HepG2 (cell line): Measurements from ENCODE around the gene NPAS2. TPM values are rescaled to one million over a fixed set of nuclear protein-coding genes. Genes with fewer than 3 reads are reported as not detected.

Experiments used
- ATAC-seq: fragments of 200-7000 bp; cut with Tn5 transposase; 3 replicates; pipeline ENCODE4 v1.9.1; 2020; ENCODE audit warnings: mild to moderate bottlenecking, moderate library complexity
- BruUV-seq: library from RNA; stranded (reverse); fragments of 400-500 nt; replicated peaks from 2 replicates; lab custom pipeline; 2021; lab: Mats Ljungman, UMichigan
- CTCF ChIA-PET: fragments of 300-600 bp; formaldehyde crosslinking; extraction: SDS; loops from one replicate; lab custom pipeline; 2021; ENCODE audit warnings: low total read pairs, inconsistent platforms, low intra/inter-chr PET ratio; lab: Yijun Ruan, JAX
- POLR2A ChIA-PET: fragments of 350-600 bp; sonication (Branson Sonifier 250); formaldehyde crosslinking; loops from one replicate; lab custom pipeline; 2020; ENCODE audit warnings: antibody characterized with exemption, inconsistent platforms; lab: Yijun Ruan, JAX
- DNase-seq: peaks from one replicate; pipeline ENCODE4 v3.0.0-alpha.2; 2015; ENCODE audit warnings: low spot score
- FAIRE-seq: peaks from 3 replicates; lab custom pipeline; 2011; peaks lifted over from hg19 to GRCh38; lab: Jason Lieb, UNC
- H2AFZ ChIP-seq: one replicate; pipeline ENCODE4 v1.6.1; 2011; ENCODE audit warnings: low read length, inconsistent platforms
- H3K27ac ChIP-seq: fragments of 300-600 bp; 3 replicates; pipeline ENCODE4 v1.8.0; 2011; ENCODE audit warnings: mixed run types, mild to moderate bottlenecking, mixed read lengths, low read length, inconsistent platforms; ENCODE audit not compliant: insufficient read depth; ENCODE audit errors: extremely low read length
- H3K27me3 ChIP-seq, 2 experiments: fragments of 200-600 bp in 1 of 2; 2 replicates in 1 of 2; 3 replicates in 1 of 2; pipeline versions ENCODE4 v1.6.0 to v1.8.0; 2011; ENCODE audit warnings: low read length in 2 of 2, mild to moderate bottlenecking in 2 of 2, moderate library complexity in 2 of 2, inconsistent platforms in 1 of 2; ENCODE audit not compliant: insufficient read depth in 2 of 2, control insufficient read depth in 1 of 2
- H3K36me3 ChIP-seq, 2 experiments: fragments of 200-600 bp in 1 of 2; replicated peaks in 1 of 2; 2 replicates in 1 of 2; 3 replicates in 1 of 2; pipeline versions ENCODE4 v1.5.1 to v1.8.0; 2011; ENCODE audit warnings: low read length in 2 of 2, inconsistent platforms in 1 of 2; ENCODE audit not compliant: insufficient read depth in 2 of 2, control insufficient read depth in 1 of 2
- H3K4me1 ChIP-seq: 2 replicates; pipeline ENCODE4 v1.5.1; 2012; ENCODE audit warnings: low read length, inconsistent platforms; ENCODE audit not compliant: insufficient read depth
- H3K4me2 ChIP-seq: 2 replicates; pipeline ENCODE4 v1.6.0; 2011; ENCODE audit warnings: low read depth, low read length, inconsistent platforms
- H3K4me3 ChIP-seq, 3 experiments: fragments of 200-600 bp in 1 of 3; sonication (generic), shearing (Covaris generic) in 1 of 3; replicated peaks in 1 of 3; 2 replicates each; pipeline ENCODE4 v1.5.1; 2011 to 2016; ENCODE audit warnings: low read length in 3 of 3, inconsistent platforms in 2 of 3, low read depth in 2 of 3, mild to moderate bottlenecking in 2 of 3, control low read depth in 1 of 3, mixed read lengths in 1 of 3; ENCODE audit not compliant: insufficient read depth in 1 of 3
- H3K79me2 ChIP-seq: one replicate; pipeline ENCODE4 v1.6.1; 2011; ENCODE audit warnings: low read length, inconsistent platforms; ENCODE audit not compliant: insufficient read depth
- H3K9ac ChIP-seq: 2 replicates; pipeline ENCODE4 v1.6.0; 2011; ENCODE audit warnings: mild to moderate bottlenecking, low read depth, low read length, inconsistent platforms; ENCODE audit not compliant: insufficient read depth
- H3K9me3 ChIP-seq: 2 replicates; pipeline ENCODE4 v1.5.1; 2012; ENCODE audit warnings: mild to moderate bottlenecking, low read length
- H4K20me1 ChIP-seq: 2 replicates; pipeline ENCODE4 v1.6.0; 2011; ENCODE audit warnings: inconsistent platforms, mild to moderate bottlenecking, low read length, moderate library complexity; ENCODE audit not compliant: insufficient read depth
- EED ChIP-seq: sonication (generic); formaldehyde crosslinking; IDR thresholded peaks from 2 replicates; pipeline ENCODE4 v1.5.0; 2020; ENCODE audit warnings: mild to moderate bottlenecking, missing genetic modification reagents
- SAP130 ChIP-seq: IDR thresholded peaks from 2 replicates; pipeline ENCODE4 v1.6.1; 2016; ENCODE audit warnings: low read depth
- SOX6 ChIP-seq, 2 experiments: fragments of 450-650 bp in 1 of 2; sonication (generic) in 1 of 2; formaldehyde crosslinking in 1 of 2; IDR thresholded peaks; 2 replicates each; pipeline versions ENCODE4 v1.4.0 to v1.6.1; 2017 to 2020; ENCODE audit warnings: antibody characterized with exemption in 1 of 2, mild to moderate bottlenecking in 1 of 2, missing genetic modification reagents in 1 of 2
- ZNF143 ChIP-seq: sonication (generic); formaldehyde crosslinking; IDR thresholded peaks from 2 replicates; pipeline ENCODE4 v1.4.0; 2020; ENCODE audit warnings: missing genetic modification reagents
- ZNF333 ChIP-seq: sonication (generic); formaldehyde crosslinking; IDR thresholded peaks from 2 replicates; pipeline ENCODE4 v1.4.0; 2020; ENCODE audit warnings: mild to moderate bottlenecking, missing genetic modification reagents, borderline replicate concordance
- WGBS: methylation state at CpG from one replicate; pipeline ENCODE4 v1.1.6; 2017; ENCODE audit warnings: low lambda C conversion rate; 5-methylcytosine and 5-hydroxymethylcytosine counted together
- in situ Hi-C: cut with HindIII; loops from 2 replicates; pipeline ENCODE4 v1.10.0; 2017; ENCODE audit warnings: low pct_unique_long_range_greater_than_20kb; ENCODE audit not compliant: extremely low pct_ligation_motif_present
- intact Hi-C: fragments of 100-400 bp; cut with micrococcal nuclease; formaldehyde crosslinking; loops from one replicate; pipeline ENCODE4 v1.10.0; 2022; ENCODE audit not compliant: unreplicated experiment
- polyA plus RNA-seq, 8 experiments: library from polyadenylated mRNA; depleted of rRNA in 3 of 8; stranded (reverse) in 7 of 8; unstranded in 1 of 8; fragments of >200 nt; fragmentation: Illumina TruSeq in 4 of 8; extraction: Trizol in 4 of 8; gene quantifications; 2 replicates each; pipeline versions ENCODE4 v1.2.1 to v1.2.3, GENCODE V29; 2011 to 2016; ENCODE audit warnings: low read depth in 4 of 8, missing spikeins in 1 of 8, mixed read lengths in 1 of 8; ENCODE audit not compliant: insufficient read depth in 1 of 8
- total RNA-seq, 5 experiments: library from RNA; depleted of rRNA; stranded (reverse); fragments of >200 nt; fragmentation: Illumina TruSeq; extraction: Trizol; gene quantifications; 2 replicates each; pipeline ENCODE4 v1.2.3, GENCODE V29; 2016; ENCODE audit warnings: low read depth in 1 of 5
- TF ChIP-seq, protein P1 (sequence below): IDR thresholded peaks from 2 replicates; pipeline ENCODE4 v1.6.1; 2016; ENCODE audit warnings: low read depth, control low read depth

The NPAS2 gene
- total and polyA plus RNA-seq, 2 of the 13 experiments (the other 11 are each of a cell fraction or from before 2014, with no cell fraction given): 14.8 to 37.5 TPM

DNA sequence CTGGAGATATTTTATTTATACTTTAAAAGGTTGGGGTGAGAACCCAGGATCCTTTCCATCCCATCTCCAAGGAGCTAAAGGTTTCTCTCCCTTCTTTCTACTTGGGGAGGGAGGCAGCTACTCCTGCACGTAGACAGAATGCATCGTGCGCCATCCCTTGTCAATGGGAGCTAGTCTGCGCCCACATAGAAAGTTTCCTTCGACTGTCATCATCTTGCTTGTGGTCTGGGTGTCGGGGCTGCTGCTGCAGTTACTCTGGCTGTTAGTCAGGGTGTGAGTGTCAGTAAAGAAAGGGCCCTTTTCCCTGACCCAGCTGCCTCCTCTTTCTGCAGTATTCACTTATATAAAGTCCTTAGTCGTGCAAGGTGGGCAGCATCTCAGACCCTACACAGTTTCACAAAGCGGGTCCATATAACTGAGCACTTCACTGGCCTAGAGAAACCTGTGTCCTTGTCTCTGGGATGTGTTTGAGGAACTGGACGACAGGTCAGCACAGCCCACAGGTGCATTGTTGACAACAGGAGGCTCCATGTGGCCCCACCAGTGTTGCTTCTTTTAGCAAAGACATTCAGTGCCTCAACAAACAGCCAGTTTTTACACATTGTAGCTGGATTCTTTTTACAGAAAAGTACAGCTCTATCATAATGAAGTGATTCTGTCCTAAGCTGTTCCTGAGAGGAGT lies 22.4 kb downstream of the NPAS2 start:
- peaks cover 35% of the 10 kb centered on the region; the same call in 1 of the 2 replicates for H4K20me1 ChIP-seq
- no peak overlapping the region for H3K27ac ChIP-seq
- WGBS: 96% methylated on average over 9 of the region's 9 CpGs
- FAIRE-seq: no peak
- H3K4me2 ChIP-seq: no peak overlapping the region
- intact Hi-C loops (no loop called here), in situ Hi-C loops (no loop called here)
- H3K9ac ChIP-seq: no peak overlapping the region
- peaks cover 25% of the 10 kb centered on the region for H3K4me1 ChIP-seq
- POLR2A ChIA-PET: interaction anchor here (1.4 kb wide), 1 partner anchor 41 kb away, joined by 5 read pairs; no protein-coding TSS in a partner anchor
- peaks cover 87% of the 10 kb centered on the region for H3K79me2 ChIP-seq
- peaks cover 2 to 26% of the 10 kb centered on the region in 2 experiments; a peak in 2 of 5 replicates for H3K36me3 ChIP-seq
- peaks cover 10% of the 10 kb centered on the region; the same call in 1 of the 2 replicates for H3K9me3 ChIP-seq
- no peak for TF ChIP-seq SAP130 (CRISPR knock-in tag)
- 0 out of 2 replicates have a peak, but pooled peaks have one; percentile 15 for TF ChIP-seq EED
- no peak for TF ChIP-seq ZNF333 (CRISPR knock-in tag)
- no peak for TF ChIP-seq SOX6 (IDR thresholded peaks at IDR 0.05)
- TF ChIP-seq SOX6 (CRISPR knock-in tag; IDR thresholded peaks at IDR 0.05): no peak
- no peak for TF ChIP-seq ZNF143 (CRISPR knock-in tag)
- TF ChIP-seq, protein P1, sequence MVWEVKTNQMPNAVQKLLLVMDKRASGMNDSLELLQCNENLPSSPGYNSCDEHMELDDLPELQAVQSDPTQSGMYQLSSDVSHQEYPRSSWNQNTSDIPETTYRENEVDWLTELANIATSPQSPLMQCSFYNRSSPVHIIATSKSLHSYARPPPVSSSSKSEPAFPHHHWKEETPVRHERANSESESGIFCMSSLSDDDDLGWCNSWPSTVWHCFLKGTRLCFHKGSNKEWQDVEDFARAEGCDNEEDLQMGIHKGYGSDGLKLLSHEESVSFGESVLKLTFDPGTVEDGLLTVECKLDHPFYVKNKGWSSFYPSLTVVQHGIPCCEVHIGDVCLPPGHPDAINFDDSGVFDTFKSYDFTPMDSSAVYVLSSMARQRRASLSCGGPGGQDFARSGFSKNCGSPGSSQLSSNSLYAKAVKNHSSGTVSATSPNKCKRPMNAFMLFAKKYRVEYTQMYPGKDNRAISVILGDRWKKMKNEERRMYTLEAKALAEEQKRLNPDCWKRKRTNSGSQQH (CRISPR knock-in tag): no peak
- H3K4me3 ChIP-seq: no peak overlapping the region
- ATAC-seq: peak; percentile 59
- H2AFZ ChIP-seq: no peak overlapping the region
- no peak for DNase-seq
- H3K27me3 ChIP-seq: no peaks in the 10 kb centered on the region
- no TSS peak for BruUV-seq
- CTCF ChIA-PET: no interaction called here
